Effector memory CD4-positive, alpha-beta T cell (primary cell): ENCODE results near the gene UBE2B.
A peak's percentile ranks its signal among the peaks of the same experiment; 100 is the strongest.

Experiments
- DNase-seq, 3 donors: peaks; one replicate each; pipeline ENCODE4 v3.0.0-alpha.2; 2020
- H3K27ac ChIP-seq: 2 replicates; pipeline ENCODE4 v1.7.0; 2013; ENCODE audit warnings: mild to moderate bottlenecking, low read length, moderate library complexity; ENCODE audit not compliant: insufficient read depth, poor library complexity, severe bottlenecking
- H3K27me3 ChIP-seq: replicated peaks from 2 replicates; pipeline ENCODE4 v1.7.0; 2013; ENCODE audit warnings: mild to moderate bottlenecking, low read length; ENCODE audit not compliant: insufficient read depth, control insufficient read depth, poor library complexity, severe bottlenecking
- H3K36me3 ChIP-seq: 2 replicates; pipeline ENCODE4 v1.7.0; 2013; ENCODE audit warnings: mild to moderate bottlenecking, low read length, moderate library complexity; ENCODE audit not compliant: control insufficient read depth, insufficient read depth
- H3K4me1 ChIP-seq: 2 replicates; pipeline ENCODE4 v1.7.0; 2013; ENCODE audit warnings: low read length, mild to moderate bottlenecking; ENCODE audit not compliant: control insufficient read depth, insufficient read depth, poor library complexity, severe bottlenecking
- H3K4me3 ChIP-seq: 2 replicates; pipeline ENCODE4 v1.7.0; 2013; ENCODE audit warnings: low read length, low read depth, mild to moderate bottlenecking; ENCODE audit not compliant: insufficient read depth, poor library complexity, severe bottlenecking
- H3K9me3 ChIP-seq: 2 replicates; pipeline ENCODE4 v1.7.0; 2013; ENCODE audit warnings: mild to moderate bottlenecking, low read length, moderate library complexity; ENCODE audit not compliant: control insufficient read depth

The UBE2B gene

GRCh38 chr5:134396274-134396673 lies 24.9 kb downstream of the UBE2B start:
- H3K36me3 ChIP-seq, result peaks cover 52% of the 10 kb centered on the region
- DNase-seq, result no peak
- H3K4me3 ChIP-seq, result no peak overlapping the region
- no peaks in the 10 kb centered on the region for H3K27me3 ChIP-seq
- no peak overlapping the region for H3K27ac ChIP-seq
- no peaks in the 10 kb centered on the region for H3K9me3 ChIP-seq
- no peaks in the 10 kb centered on the region for H3K4me1 ChIP-seq

DNA sequence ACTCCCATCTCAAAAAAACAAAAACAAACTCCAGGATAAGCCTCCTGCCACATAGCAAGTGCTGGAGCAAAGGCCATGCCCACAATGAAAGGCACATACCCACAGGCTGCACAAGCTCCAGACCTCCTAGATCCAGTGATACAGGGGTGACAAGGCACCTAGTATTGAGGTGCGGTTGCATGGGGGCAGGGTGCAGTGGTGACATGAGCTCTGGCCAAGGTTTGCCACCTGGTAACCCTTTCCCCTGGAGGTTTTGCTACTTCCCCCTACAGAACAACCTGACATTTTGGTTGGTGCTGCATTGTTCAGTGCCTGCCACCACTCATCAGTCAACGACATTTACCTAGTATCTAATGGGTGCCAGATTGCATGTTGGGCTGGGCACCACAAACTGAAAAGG lies 25.8 kb downstream of the UBE2B start:
- Histone ChIP-seq H3K27ac (no peak overlapping the region), H3K9me3 (no peaks in the 10 kb centered on the region), H3K4me3 (no peak overlapping the region), H3K36me3 (peaks cover 47% of the 10 kb centered on the region), H3K27me3 (no peaks in the 10 kb centered on the region), H3K4me1 (no peaks in the 10 kb centered on the region)
- no peak for DNase-seq

DNA sequence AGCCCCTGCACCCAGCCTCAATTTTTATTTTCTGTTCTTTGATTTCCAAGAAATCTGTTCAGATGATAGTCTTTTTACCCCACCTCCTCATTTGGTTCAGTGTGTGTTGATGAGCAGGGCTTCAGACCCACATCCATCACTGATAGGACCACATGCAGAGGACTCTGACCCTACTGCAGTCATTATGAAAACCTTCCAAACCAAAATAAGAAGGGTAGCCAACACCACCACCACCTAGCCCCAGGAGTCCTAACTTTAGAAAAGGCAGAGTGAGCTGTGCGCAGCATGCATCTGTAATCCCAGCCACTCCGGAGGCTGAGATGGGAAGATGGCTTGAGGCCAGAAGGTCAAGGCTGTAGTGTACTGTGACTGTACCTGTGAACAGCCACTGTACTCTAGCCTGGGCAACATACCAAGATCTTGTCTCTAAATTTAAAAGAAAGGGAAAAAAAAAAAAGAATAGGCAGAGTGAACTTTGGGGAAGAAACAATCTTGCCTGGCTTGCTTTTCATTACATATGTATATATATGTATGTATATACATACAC lies 27.3 kb downstream of the UBE2B start:
- no peak for DNase-seq
- H3K27me3 ChIP-seq, result no peaks in the 10 kb centered on the region
- no peaks in the 10 kb centered on the region for H3K9me3 ChIP-seq
- no peak overlapping the region for H3K27ac ChIP-seq
- peaks cover 36% of the 10 kb centered on the region for H3K36me3 ChIP-seq
- H3K4me1 ChIP-seq, result no peaks in the 10 kb centered on the region
- H3K4me3 ChIP-seq, result no peak overlapping the region

DNA sequence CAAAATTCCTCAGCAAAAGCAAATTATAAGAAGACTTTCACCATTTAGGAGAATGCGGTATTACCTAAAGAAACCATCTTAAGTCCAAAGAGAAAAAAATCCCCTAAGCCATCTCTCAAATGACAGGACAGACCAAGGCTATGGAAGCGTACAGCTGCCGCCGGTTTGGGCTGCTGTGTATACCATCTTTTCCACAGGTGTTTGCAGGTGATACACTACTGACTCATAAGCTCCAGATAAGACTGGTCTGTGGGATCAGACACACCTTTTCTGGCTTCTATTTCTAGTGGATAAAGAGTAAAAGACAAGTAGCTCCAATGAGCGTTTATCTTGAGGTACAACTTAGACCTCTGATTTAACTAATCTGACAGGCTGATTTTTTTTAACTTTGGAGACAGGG lies 32.6 kb downstream of the UBE2B start:
- H3K36me3 ChIP-seq, result peaks cover 7% of the 10 kb centered on the region
- H3K27me3 ChIP-seq, result no peaks in the 10 kb centered on the region
- no peaks in the 10 kb centered on the region for H3K9me3 ChIP-seq
- no peak for DNase-seq
- no peaks in the 10 kb centered on the region for H3K4me1 ChIP-seq
- no peak overlapping the region for H3K27ac ChIP-seq
- no peak overlapping the region for H3K4me3 ChIP-seq

DNA sequence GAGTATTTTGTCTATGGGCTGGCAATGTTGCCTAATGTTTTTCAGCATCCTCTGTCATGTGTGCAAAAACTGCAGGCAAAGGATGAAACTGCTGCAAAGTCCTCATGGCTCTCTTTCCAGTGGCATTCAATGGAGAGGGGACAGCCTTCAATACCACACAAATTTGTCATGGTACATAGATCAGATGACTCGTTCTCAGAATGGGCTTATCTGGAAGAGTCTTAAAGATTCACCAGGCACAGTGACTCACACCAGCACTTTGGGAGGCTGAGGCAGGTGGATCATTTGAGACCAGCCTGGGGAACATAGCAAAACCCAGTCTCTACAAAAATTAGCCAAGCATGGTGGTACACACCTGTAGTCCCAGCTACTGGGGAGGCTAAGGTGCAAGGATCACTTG lies 35.0 kb downstream of the UBE2B start:
- no peaks in the 10 kb centered on the region for H3K27me3 ChIP-seq
- peaks cover 7% of the 10 kb centered on the region for H3K36me3 ChIP-seq
- DNase-seq, result no peak
- H3K4me3 ChIP-seq, result no peak overlapping the region
- peaks cover 7% of the 10 kb centered on the region for H3K4me1 ChIP-seq
- no peaks in the 10 kb centered on the region for H3K9me3 ChIP-seq
- H3K27ac ChIP-seq, result no peak overlapping the region

- Histone ChIP-seq H3K9me3 (no peaks in the 10 kb centered on the region), H3K4me1 (peaks cover 12% of the 10 kb centered on the region), H3K36me3 (no peaks in the 10 kb centered on the region), H3K27ac (no peak overlapping the region), H3K27me3 (no peaks in the 10 kb centered on the region), H3K4me3 (no peak overlapping the region)
- DNase-seq, result no peak
Observed at GRCh38 chr5:134409321-134409720, 38.0 kb downstream of the UBE2B start.

DNA sequence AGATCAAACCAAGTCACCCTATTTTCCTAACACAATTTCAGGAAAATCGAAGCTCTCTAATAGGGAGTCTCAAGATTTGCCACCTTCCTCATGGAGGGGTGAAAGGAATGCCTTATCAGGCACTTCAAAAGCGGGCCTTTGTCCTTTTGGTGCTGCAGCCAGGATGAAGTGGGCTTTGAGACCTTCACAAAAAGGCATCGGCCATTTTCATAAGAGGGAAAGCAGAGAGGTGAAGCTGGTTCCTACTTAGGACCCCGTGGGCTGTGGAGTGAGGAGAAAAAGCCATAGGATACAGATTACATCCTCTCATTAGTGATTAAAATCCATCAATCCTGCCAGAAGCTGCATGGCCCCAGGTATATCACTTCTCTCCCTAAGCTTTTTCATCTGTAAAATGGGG lies 39.5 kb downstream of the UBE2B start:
- Histone ChIP-seq H3K27ac (peak overlapping the region; percentile 69), H3K4me3 (peak overlapping the region; percentile 79), H3K36me3 (no peaks in the 10 kb centered on the region), H3K9me3 (no peaks in the 10 kb centered on the region), H3K4me1 (peaks cover 12% of the 10 kb centered on the region), H3K27me3 (no peaks in the 10 kb centered on the region)
- DNase-seq, result no peak

DNA sequence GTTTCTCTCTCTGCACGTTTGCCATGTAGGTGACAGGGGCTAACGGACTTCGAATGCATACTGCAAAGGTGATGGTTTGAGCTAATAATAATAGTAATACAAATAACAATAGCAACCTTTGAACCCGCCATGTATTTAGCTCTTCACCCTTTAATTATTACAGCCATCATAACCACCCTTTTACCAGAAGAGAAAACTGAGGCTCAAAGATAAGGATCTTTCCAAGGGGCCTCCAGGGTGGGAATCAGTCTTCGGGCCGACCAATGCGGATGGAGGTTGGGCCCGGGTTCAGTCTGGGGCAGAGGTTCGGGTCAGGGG lies 39.8 kb downstream of the UBE2B start:
- H3K4me1 ChIP-seq, result peaks cover 12% of the 10 kb centered on the region
- no peak for DNase-seq
- H3K36me3 ChIP-seq, result no peaks in the 10 kb centered on the region
- peak overlapping the region; percentile 79 for H3K4me3 ChIP-seq
- peak overlapping the region; percentile 69 for H3K27ac ChIP-seq
- H3K27me3 ChIP-seq, result no peaks in the 10 kb centered on the region
- H3K9me3 ChIP-seq, result no peaks in the 10 kb centered on the region

DNA sequence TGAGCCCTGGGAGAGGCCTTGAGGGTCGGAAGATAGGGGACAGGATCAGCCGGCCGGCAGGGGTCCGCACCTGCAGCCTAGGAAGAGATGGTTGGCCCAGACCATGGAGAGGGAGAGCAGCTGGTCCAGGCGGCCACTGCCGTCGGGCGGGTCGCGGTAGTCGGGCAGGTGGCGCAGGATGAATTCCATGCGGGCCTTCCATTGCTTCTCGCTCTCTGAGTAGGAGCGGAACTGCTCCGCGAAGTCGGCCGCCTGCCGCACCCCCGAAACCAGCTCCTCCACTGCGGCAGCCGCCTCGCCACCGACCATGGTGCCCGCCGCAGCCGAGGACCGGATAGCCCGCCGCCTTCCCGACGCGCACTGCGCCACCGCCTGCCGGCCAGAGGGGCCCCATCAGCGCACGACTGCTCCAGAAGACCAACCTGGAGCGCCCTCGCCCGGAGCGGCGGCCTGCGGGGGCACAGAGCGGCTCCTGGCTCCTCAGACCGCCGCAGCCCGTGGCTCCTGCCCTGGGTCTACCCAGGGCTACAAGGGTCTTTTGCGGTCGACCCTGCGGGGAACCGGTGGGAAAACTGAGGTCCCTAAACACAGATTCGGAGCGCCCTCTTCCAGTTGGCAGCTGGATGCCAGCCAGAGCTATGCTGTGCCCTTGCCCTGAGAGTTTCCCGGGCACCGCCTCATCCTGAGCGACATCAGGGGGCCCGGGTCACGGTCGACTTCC lies 40.3 kb downstream of the UBE2B start, which contains the start of gene CDKN2AIPNL:
CDKN2AIPNL (minus strand) TSS at position 336 of the 721 bp plus-strand sequence; CDS start at position 309, 27 bp downstream.
- Histone ChIP-seq H3K9me3 (no peaks in the 10 kb centered on the region), H3K36me3 (no peaks in the 10 kb centered on the region), H3K27me3 (no peaks in the 10 kb centered on the region), H3K4me1 (peaks cover 12% of the 10 kb centered on the region), H3K4me3 (peak within 1 kb of the TSS; percentile 79), H3K27ac (peak within 1 kb of the TSS; percentile 69)
- peak; percentile 75 to 77 (median 76) for DNase-seq

DNA sequence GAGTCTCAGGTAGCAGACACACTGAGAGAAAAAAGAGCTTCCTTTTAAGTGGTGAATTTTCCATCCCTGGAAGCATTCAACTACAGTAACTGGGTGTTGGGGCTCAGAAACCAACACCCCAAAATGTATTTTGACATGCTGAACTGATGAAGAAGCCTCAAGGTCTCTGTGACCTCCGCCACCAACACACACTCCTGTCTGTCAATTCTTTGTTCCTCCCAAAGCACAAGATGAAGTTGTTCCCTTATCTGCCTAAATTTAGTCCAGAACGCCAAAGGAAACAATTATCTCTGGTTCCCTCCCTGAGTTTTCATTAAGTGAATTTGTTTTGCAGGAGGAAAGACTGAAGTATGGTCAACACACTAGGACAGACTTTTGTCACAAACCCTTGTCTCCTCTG lies 41.7 kb downstream of the UBE2B start:
- H3K9me3 ChIP-seq, result no peaks in the 10 kb centered on the region
- peaks cover 12% of the 10 kb centered on the region for H3K4me1 ChIP-seq
- no peaks in the 10 kb centered on the region for H3K27me3 ChIP-seq
- no peaks in the 10 kb centered on the region for H3K36me3 ChIP-seq
- H3K4me3 ChIP-seq, result no peak overlapping the region
- no peak for DNase-seq
- H3K27ac ChIP-seq, result no peak overlapping the region
